ENCODE results near the gene KRT14.
"Not testable (repeated sequence)": the region's sequence is repeated elsewhere in the genome, so short reads cannot be mapped to it uniquely, and the experiment has no call there.

KRT14 gene

GRCh38 chr17:41631025-41631897, 44.6 kb upstream of the KRT14 start:
- no peak overlapping the region for H3K27ac ChIP-seq (ENCODE audit: low read length)
- no peak overlapping the region for H3K4me2 ChIP-seq (ENCODE audit: low read depth, low read length)
- H3K9me3 ChIP-seq (replicated peaks; ENCODE audit: insufficient read depth, low read length), result no peaks in the 10 kb centered on the region
- no peaks in the 10 kb centered on the region for H4K20me1 ChIP-seq (ENCODE audit: insufficient read depth, low read length)
- no peak overlapping the region for H3K9ac ChIP-seq (ENCODE audit: low read length)
- H3K36me3 ChIP-seq (replicated peaks; ENCODE audit: insufficient read depth, low read length), result no peaks in the 10 kb centered on the region
- no peaks in the 10 kb centered on the region for H3K79me2 ChIP-seq (ENCODE audit: low read length)
- no peaks in the 10 kb centered on the region for H3K9me2 ChIP-seq (replicated peaks; ENCODE audit: insufficient read depth, low read length)
- H3K27me3 ChIP-seq (replicated peaks; ENCODE audit: insufficient read depth, low read length), result peaks cover 20% of the 10 kb centered on the region
- no peak overlapping the region for H2AFZ ChIP-seq (ENCODE audit: low read length)
- TF ChIP-seq EZH2 (optimal IDR thresholded peaks at IDR 0.05; ENCODE audit: low read depth, low read length) (no peak), EZH2phosphoT487 (IDR thresholded peaks at IDR 0.05; ENCODE audit: low read length) (no peak), CTCF (IDR thresholded peaks at IDR 0.05; ENCODE audit: low read length) (no peak)
- H3F3A ChIP-seq (ENCODE audit: insufficient read depth, low read length), result no peaks in the 10 kb centered on the region
- no peak for DNase-seq
- no peak overlapping the region for H3K4me3 ChIP-seq (ENCODE audit: low read length)
- H3K4me1 ChIP-seq (ENCODE audit: low read length), result no peaks in the 10 kb centered on the region

GRCh38 chr17:41629826-41630670, 43.4 kb upstream of the KRT14 start:
- no peak for DNase-seq
- Histone ChIP-seq H3K4me3 (ENCODE audit: low read length) (no peak overlapping the region), H3K27me3 (replicated peaks; ENCODE audit: insufficient read depth, low read length) (peaks cover 26% of the 10 kb centered on the region), H3K4me2 (ENCODE audit: low read depth, low read length) (no peak overlapping the region), H4K20me1 (ENCODE audit: insufficient read depth, low read length) (no peaks in the 10 kb centered on the region), H3K9ac (ENCODE audit: low read length) (no peak overlapping the region), H3K9me2 (replicated peaks; ENCODE audit: insufficient read depth, low read length) (no peaks in the 10 kb centered on the region), H3K9me3 (replicated peaks; ENCODE audit: insufficient read depth, low read length) (no peaks in the 10 kb centered on the region), H3K27ac (ENCODE audit: low read length) (no peak overlapping the region), H3K36me3 (replicated peaks; ENCODE audit: insufficient read depth, low read length) (no peaks in the 10 kb centered on the region), H3K79me2 (ENCODE audit: low read length) (no peaks in the 10 kb centered on the region), H3F3A (ENCODE audit: insufficient read depth, low read length) (no peaks in the 10 kb centered on the region), H3K4me1 (ENCODE audit: low read length) (no peaks in the 10 kb centered on the region), H2AFZ (ENCODE audit: low read length) (no peak overlapping the region)
- TF ChIP-seq EZH2phosphoT487 (IDR thresholded peaks at IDR 0.05; ENCODE audit: low read length), result no peak
- TF ChIP-seq EZH2 (optimal IDR thresholded peaks at IDR 0.05; ENCODE audit: low read depth, low read length), result no peak
- TF ChIP-seq CTCF (IDR thresholded peaks at IDR 0.05; ENCODE audit: low read length), result no peak

- TF ChIP-seq EZH2 (optimal IDR thresholded peaks at IDR 0.05; ENCODE audit: low read depth, low read length) (no peak), CTCF (IDR thresholded peaks at IDR 0.05; ENCODE audit: low read length) (no peak), EZH2phosphoT487 (IDR thresholded peaks at IDR 0.05; ENCODE audit: low read length) (no peak)
- H4K20me1 ChIP-seq (ENCODE audit: insufficient read depth, low read length), result no peaks in the 10 kb centered on the region
- DNase-seq, result no peak
- H3K9me3 ChIP-seq (replicated peaks; ENCODE audit: insufficient read depth, low read length), result no peaks in the 10 kb centered on the region
- no peaks in the 10 kb centered on the region for H3K4me1 ChIP-seq (ENCODE audit: low read length)
- H3K4me2 ChIP-seq (ENCODE audit: low read depth, low read length), result no peak overlapping the region
- H3K9ac ChIP-seq (ENCODE audit: low read length), result no peak overlapping the region
- H3K79me2 ChIP-seq (ENCODE audit: low read length), result no peaks in the 10 kb centered on the region
- no peak overlapping the region for H3K27ac ChIP-seq (ENCODE audit: low read length)
- H3K36me3 ChIP-seq (replicated peaks; ENCODE audit: insufficient read depth, low read length), result no peaks in the 10 kb centered on the region
- H3K27me3 ChIP-seq (replicated peaks; ENCODE audit: insufficient read depth, low read length), result peaks cover 33% of the 10 kb centered on the region
- no peaks in the 10 kb centered on the region for H3F3A ChIP-seq (ENCODE audit: insufficient read depth, low read length)
- H2AFZ ChIP-seq (ENCODE audit: low read length), result no peak overlapping the region
- no peaks in the 10 kb centered on the region for H3K9me2 ChIP-seq (replicated peaks; ENCODE audit: insufficient read depth, low read length)
- no peak overlapping the region for H3K4me3 ChIP-seq (ENCODE audit: low read length)
These were observed 42.6 kb upstream of the KRT14 start for GRCh38 chr17:41629316-41629715.

GRCh38 chr17:41628621-41629255, 42.0 kb upstream of the KRT14 start:
- H3K4me1 ChIP-seq (ENCODE audit: low read length); H3K27ac ChIP-seq (ENCODE audit: low read length); H3K4me3 ChIP-seq (ENCODE audit: low read length); H3K79me2 ChIP-seq (ENCODE audit: low read length); H3F3A ChIP-seq (ENCODE audit: insufficient read depth, low read length); H2AFZ ChIP-seq (ENCODE audit: low read length); H3K4me2 ChIP-seq (ENCODE audit: low read depth, low read length); H3K36me3 ChIP-seq (replicated peaks; ENCODE audit: insufficient read depth, low read length); H3K9ac ChIP-seq (ENCODE audit: low read length); H4K20me1 ChIP-seq (ENCODE audit: insufficient read depth, low read length); H3K9me2 ChIP-seq (replicated peaks; ENCODE audit: insufficient read depth, low read length); DNase-seq; H3K9me3 ChIP-seq (replicated peaks; ENCODE audit: insufficient read depth, low read length): not testable (repeated sequence)
- H3K27me3 ChIP-seq (replicated peaks; ENCODE audit: insufficient read depth, low read length), result peaks cover 36% of the 10 kb centered on the region

GRCh38 chr17:41628073-41628370, 41.3 kb upstream of the KRT14 start:
- not testable (repeated sequence) for H3K4me2 ChIP-seq (ENCODE audit: low read depth, low read length); H3K9me2 ChIP-seq (replicated peaks; ENCODE audit: insufficient read depth, low read length); H4K20me1 ChIP-seq (ENCODE audit: insufficient read depth, low read length); DNase-seq; H3F3A ChIP-seq (ENCODE audit: insufficient read depth, low read length); H3K79me2 ChIP-seq (ENCODE audit: low read length); H3K9ac ChIP-seq (ENCODE audit: low read length); H3K4me1 ChIP-seq (ENCODE audit: low read length); H3K9me3 ChIP-seq (replicated peaks; ENCODE audit: insufficient read depth, low read length); H2AFZ ChIP-seq (ENCODE audit: low read length); H3K27ac ChIP-seq (ENCODE audit: low read length); H3K4me3 ChIP-seq (ENCODE audit: low read length); H3K36me3 ChIP-seq (replicated peaks; ENCODE audit: insufficient read depth, low read length)
- peaks cover 43% of the 10 kb centered on the region for H3K27me3 ChIP-seq (replicated peaks; ENCODE audit: insufficient read depth, low read length)
